NCI-H1930 (cell line): ENCODE data around the gene MCC.
"Not testable (repeated sequence)": the region's sequence is repeated elsewhere in the genome, so short reads cannot be mapped to it uniquely, and the experiment has no call there.

Experiments used
- DNase-seq, 2 experiments: peaks; one replicate each; lab custom pipeline; 2025; lab: John Stamatoyannopoulos, UW

MCC gene

GRCh38 chr5:113076649-113077048 is 411.6 kb downstream of the MCC start:
- not testable (repeated sequence) for DNase-seq

GRCh38 chr5:113075019-113075418 is 413.2 kb downstream of the MCC start:
- DNase-seq = no peak

- not testable (repeated sequence) for DNase-seq
Observed at GRCh38 chr5:113073629-113074034, 414.6 kb downstream of the MCC start.

GRCh38 chr5:113071401-113071800 is 416.9 kb downstream of the MCC start:
- no peak for DNase-seq

GRCh38 chr5:113070901-113071300 is 417.4 kb downstream of the MCC start:
- no peak for DNase-seq

GRCh38 chr5:113068559-113068958 is 419.7 kb downstream of the MCC start:
- no peak for DNase-seq

- no peak for DNase-seq
Observed at GRCh38 chr5:113067635-113068344, 420.5 kb downstream of the MCC start.

GRCh38 chr5:113065626-113066025 is 422.6 kb downstream of the MCC start:
- DNase-seq = no peak

GRCh38 chr5:113064806-113065205 is 423.4 kb downstream of the MCC start:
- no peak for DNase-seq

- no peak for DNase-seq
Observed at GRCh38 chr5:113063927-113064326, 424.3 kb downstream of the MCC start.

- DNase-seq = no peak
Observed at GRCh38 chr5:113062869-113063508, 425.3 kb downstream of the MCC start.

- DNase-seq = no peak
Observed at GRCh38 chr5:113061846-113062780, 426.1 kb downstream of the MCC start.

GRCh38 chr5:113060408-113061025 is 427.7 kb downstream of the MCC start:
- no peak for DNase-seq

GRCh38 chr5:113059232-113060040 is 428.8 kb downstream of the MCC start:
- DNase-seq = no peak

- no peak for DNase-seq
Observed at GRCh38 chr5:113058706-113059226, 429.5 kb downstream of the MCC start.

- DNase-seq = no peak
Observed at GRCh38 chr5:113058269-113058668, 430.0 kb downstream of the MCC start.

- DNase-seq = no peak
Observed at GRCh38 chr5:113057557-113057984, 430.7 kb downstream of the MCC start.

GRCh38 chr5:113056988-113057387 is 431.3 kb downstream of the MCC start:
- DNase-seq = no peak

GRCh38 chr5:113054899-113055298 is 433.4 kb downstream of the MCC start:
- DNase-seq = no peak

- no peak for DNase-seq
Observed at GRCh38 chr5:113053511-113053995, 434.7 kb downstream of the MCC start.
